Right ventricle myocardium superior (tissue), 1 donor: Measurements from ENCODE around the gene NADK2. TPM values are rescaled to one million over a fixed set of nuclear protein-coding genes. Genes with fewer than 3 reads are reported as not detected.

Experiments
- ATAC-seq: fragments of 200-7000 bp; cut with Tn5 transposase; one replicate; pipeline ENCODE4 v1.9.1; 2020; ENCODE audit warnings: mild to moderate bottlenecking; ENCODE audit not compliant: poor library complexity
- DNase-seq: peaks from one replicate; pipeline ENCODE4 v3.0.0-alpha.2; 2020
- intact Hi-C: fragments of 100-400 bp; cut with DNase I; formaldehyde crosslinking; loops from one replicate; pipeline ENCODE4 v1.11.2; 2022
- total RNA-seq: library from RNA; stranded (reverse); fragmentation: NEBNext Ultra II Directional; extraction: Animal tissue kit (Norgen Biotek cat#: 25700); gene quantifications from one replicate; pipeline ENCODE4 v1.2.1, GENCODE V29; 2021
- donor health status: DM: no; HTN: yes; CAD: no; lungs with severe emphysema.

NADK2 gene
- total RNA-seq, 1 donor from 2014 or later, result 37.3 TPM

- ATAC-seq (peak; percentile 91), DNase-seq (no peak)
- intact Hi-C loops, result no loop called here
Measured at GRCh38 chr5:36252722-36253365, 11.1 kb upstream of the NADK2 start.

GRCh38 chr5:36251218-36251617, 9.5 kb upstream of the NADK2 start:
- no peak for ATAC-seq
- no peak for DNase-seq
- intact Hi-C loops, result no loop called here

GRCh38 chr5:36250427-36250826, 8.7 kb upstream of the NADK2 start:
- no peak for DNase-seq
- no peak for ATAC-seq
- intact Hi-C loops, result no loop called here

- ATAC-seq (no peak), DNase-seq (no peak)
- intact Hi-C loops, result no loop called here
Measured at GRCh38 chr5:36246036-36246800, 4.5 kb upstream of the NADK2 start.

- ATAC-seq, result no peak
- intact Hi-C loops, result no loop called here
Measured at GRCh38 chr5:36244076-36244475, 2.4 kb upstream of the NADK2 start.

GRCh38 chr5:36243653-36244052, 1.9 kb upstream of the NADK2 start:
- no peak for DNase-seq
- intact Hi-C loops, result no loop called here
- ATAC-seq, result no peak

More at GRCh38 chr5:36244076-36244475, 2.4 kb upstream of the NADK2 start:
- DNase-seq, result no peak

GRCh38 chr5:36242534-36243485, 1.1 kb upstream of the NADK2 start:
- DNase-seq (no peak), ATAC-seq (no peak)
- intact Hi-C loops, result no loop called here

GRCh38 chr5:36240779-36241630, 720 bp downstream of the NADK2 start:
- intact Hi-C loops, result no loop called here
- ATAC-seq, result peak; percentile 57
- DNase-seq, result peak; percentile 74

GRCh38 chr5:36239370-36240293, 2.1 kb downstream of the NADK2 start:
- DNase-seq (no peak), ATAC-seq (no peak)
- intact Hi-C loops, result no loop called here

- ATAC-seq (no peak), DNase-seq (no peak)
- intact Hi-C loops, result no loop called here
Measured at GRCh38 chr5:36238502-36239295, 3.0 kb downstream of the NADK2 start.

GRCh38 chr5:36237751-36238150, 4.0 kb downstream of the NADK2 start:
- no peak for ATAC-seq
- intact Hi-C loops, result no loop called here

GRCh38 chr5:36236801-36237200, 4.9 kb downstream of the NADK2 start:
- no peak for ATAC-seq
- DNase-seq, result no peak
- intact Hi-C loops, result no loop called here

More at GRCh38 chr5:36237751-36238150, 4.0 kb downstream of the NADK2 start:
- DNase-seq, result no peak

- intact Hi-C loops, result no loop called here
- ATAC-seq (no peak), DNase-seq (no peak)
Measured at GRCh38 chr5:36232533-36232932, 9.2 kb downstream of the NADK2 start.

- ATAC-seq (no peak), DNase-seq (no peak)
- intact Hi-C loops, result no loop called here
Measured at GRCh38 chr5:36230151-36230790, 11.5 kb downstream of the NADK2 start.

- intact Hi-C loops, result no loop called here
- DNase-seq (no peak), ATAC-seq (no peak)
Measured at GRCh38 chr5:36228505-36228904, 13.2 kb downstream of the NADK2 start.

- ATAC-seq, result no peak
- intact Hi-C loops, result no loop called here
- no peak for DNase-seq
Measured at GRCh38 chr5:36227046-36227445, 14.7 kb downstream of the NADK2 start.
